H1 (cell line): ENCODE measurements around the gene ASPN. TPM values are rescaled to one million over a fixed set of nuclear protein-coding genes. Genes with fewer than 3 reads are reported as not detected.

Experiments used
- CTCF ChIA-PET: fragments of 300-600 bp; sonication (Branson Sonifier 250); formaldehyde crosslinking; loops from one replicate; lab custom pipeline; 2021; ENCODE audit not compliant: partially characterized antibody; lab: Charles Lee
- POLR2A ChIA-PET: fragments of 300-600 bp; sonication (Branson Sonifier 250); formaldehyde crosslinking; loops from one replicate; lab custom pipeline; 2021; ENCODE audit warnings: inconsistent platforms; ENCODE audit not compliant: partially characterized antibody; lab: Charles Lee
- DNase-seq, 2 experiments: peaks; one replicate each; pipeline versions ENCODE4 v3.0.0 to v3.0.0-alpha.2; 2010 to 2022; ENCODE audit warnings: low spot score in 2 of 2, low read depth in 1 of 2, mixed read lengths in 1 of 2
- FAIRE-seq: peaks from 2 replicates; lab custom pipeline; 2011; peaks lifted over from hg19 to GRCh38; lab: Jason Lieb, UNC
- H2AFZ ChIP-seq: 2 replicates; pipeline ENCODE4 v1.8.1; 2012; ENCODE audit warnings: low read length, inconsistent platforms
- H2AK5ac ChIP-seq: 2 replicates; pipeline ENCODE4 v1.6.1; 2013; ENCODE audit warnings: low read depth, low read length
- H2BK120ac ChIP-seq: replicated peaks from 2 replicates; pipeline ENCODE3; 2013; ENCODE audit warnings: low read depth, low read length, inconsistent platforms
- H2BK12ac ChIP-seq: 2 replicates; pipeline ENCODE4 v1.6.1; 2013; ENCODE audit warnings: low read depth, low read length
- H2BK15ac ChIP-seq: 2 replicates; pipeline ENCODE4 v1.6.1; 2013; ENCODE audit warnings: low read length
- H2BK20ac ChIP-seq: 2 replicates; pipeline ENCODE4 v1.6.1; 2013; ENCODE audit warnings: low read length
- H2BK5ac ChIP-seq: 2 replicates; pipeline ENCODE4 v1.6.1; 2013; ENCODE audit warnings: low read depth, low read length
- H3K14ac ChIP-seq: 2 replicates; pipeline ENCODE4 v1.6.1; 2013; ENCODE audit warnings: inconsistent platforms; ENCODE audit not compliant: insufficient read length
- H3K18ac ChIP-seq: 2 replicates; pipeline ENCODE4 v1.6.1; 2013; ENCODE audit warnings: low read length; ENCODE audit errors: extremely low read depth
- H3K23ac ChIP-seq: 2 replicates; pipeline ENCODE4 v1.6.1; 2013; ENCODE audit warnings: inconsistent platforms; ENCODE audit not compliant: insufficient read length
- H3K23me2 ChIP-seq: 2 replicates; pipeline ENCODE4 v1.6.1; 2013; ENCODE audit warnings: low read depth, low read length
- H3K27ac ChIP-seq: 2 replicates; pipeline ENCODE4 v1.6.1; 2011; ENCODE audit warnings: low read depth, low read length, inconsistent platforms
- H3K27me3 ChIP-seq, 4 experiments: replicated peaks in 1 of 4; 1 replicate in 1 of 4; 2 replicates in 3 of 4; pipeline versions ENCODE4 v1.6.1 to v1.8.1; 2011 to 2013; ENCODE audit warnings: low read length in 3 of 4, mild to moderate bottlenecking in 3 of 4, inconsistent platforms in 2 of 4, mixed read lengths in 2 of 4, moderate library complexity in 1 of 4; ENCODE audit not compliant: control insufficient read depth in 3 of 4, insufficient read depth in 3 of 4; ENCODE audit errors: extremely low read depth in 1 of 4
- H3K36me3 ChIP-seq, 4 experiments: 2 replicates each; pipeline versions ENCODE4 v1.6.1 to v1.8.1; 2011 to 2013; ENCODE audit warnings: mild to moderate bottlenecking in 4 of 4, low read length in 3 of 4, moderate library complexity in 2 of 4, control low read depth in 1 of 4, inconsistent platforms in 1 of 4; ENCODE audit not compliant: insufficient read depth in 4 of 4, control insufficient read depth in 2 of 4
- H3K4ac ChIP-seq: replicated peaks from 2 replicates; pipeline ENCODE3; 2013; ENCODE audit warnings: low read length, low read depth, mixed read lengths, inconsistent platforms; ENCODE audit not compliant: insufficient read length
- H3K4me1 ChIP-seq, 4 experiments: replicated peaks in 1 of 4; 1 replicate in 1 of 4; 2 replicates in 3 of 4; pipeline versions ENCODE4 v1.6.1 to v1.8.1; 2011 to 2013; ENCODE audit warnings: low read length in 3 of 4, inconsistent platforms in 2 of 4, mixed read lengths in 1 of 4; ENCODE audit not compliant: insufficient read depth in 4 of 4, control insufficient read depth in 3 of 4
- H3K4me2 ChIP-seq, 2 experiments: 2 replicates each; pipeline versions ENCODE4 v1.6.1 to v1.8.1; 2011 to 2013; ENCODE audit warnings: low read depth in 2 of 2, low read length in 2 of 2, control low read depth in 1 of 2, inconsistent platforms in 1 of 2, mild to moderate bottlenecking in 1 of 2; ENCODE audit not compliant: insufficient read depth in 1 of 2
- H3K4me3 ChIP-seq, 4 experiments: fragments of 200-600, 300-600 bp in 1 of 4; sonication (generic), shearing (Covaris generic), sonication (Bioruptor Twin) in 1 of 4; 2 replicates each; pipeline versions ENCODE4 v1.5.1 to v1.8.1; 2011 to 2016; ENCODE audit warnings: low read length in 4 of 4, low read depth in 3 of 4, control low read depth in 2 of 4, inconsistent platforms in 2 of 4, mild to moderate bottlenecking in 2 of 4, mixed read lengths in 1 of 4, moderate library complexity in 1 of 4; ENCODE audit not compliant: insufficient read depth in 2 of 4; ENCODE audit errors: extremely low read depth in 1 of 4
- H3K56ac ChIP-seq: replicated peaks from 2 replicates; pipeline ENCODE3; 2013; ENCODE audit warnings: low read depth, mild to moderate bottlenecking, mixed read lengths, low read length, inconsistent platforms; ENCODE audit not compliant: insufficient read length
- H3K79me1 ChIP-seq: 2 replicates; pipeline ENCODE4 v1.6.1; 2013; ENCODE audit warnings: low read depth, low read length, control low read depth
- H3K79me2 ChIP-seq, 2 experiments: 2 replicates each; pipeline versions ENCODE4 v1.6.1 to v1.8.1; 2012 to 2013; ENCODE audit warnings: low read length in 2 of 2, mild to moderate bottlenecking in 2 of 2, inconsistent platforms in 1 of 2; ENCODE audit not compliant: insufficient read depth in 2 of 2, control insufficient read depth in 1 of 2
- H3K9ac ChIP-seq, 4 experiments: replicated peaks in 1 of 4; 1 replicate in 1 of 4; 2 replicates in 3 of 4; pipeline versions ENCODE4 v1.6.1 to v1.8.1; 2011 to 2013; ENCODE audit warnings: low read depth in 3 of 4, low read length in 3 of 4, control low read depth in 2 of 4, mild to moderate bottlenecking in 2 of 4, moderate library complexity in 2 of 4, inconsistent platforms in 1 of 4; ENCODE audit errors: extremely low read depth in 1 of 4
- H3K9me3 ChIP-seq, 2 experiments: 2 replicates each; pipeline versions ENCODE4 v1.6.1 to v1.8.1; 2012 to 2013; ENCODE audit warnings: mild to moderate bottlenecking in 2 of 2, moderate library complexity in 2 of 2, control low read depth in 1 of 2, inconsistent platforms in 1 of 2, low read depth in 1 of 2, low read length in 1 of 2, mixed read lengths in 1 of 2; ENCODE audit not compliant: insufficient read depth in 2 of 2
- H4K20me1 ChIP-seq, 2 experiments: replicated peaks in 1 of 2; 2 replicates each; pipeline versions ENCODE3 to v1.8.1; 2011 to 2013; ENCODE audit warnings: inconsistent platforms in 2 of 2, low read length in 2 of 2, mild to moderate bottlenecking in 1 of 2; ENCODE audit not compliant: insufficient read depth in 2 of 2, control insufficient read depth in 1 of 2
- H4K5ac ChIP-seq: 2 replicates; pipeline ENCODE4 v1.6.1; 2013; ENCODE audit warnings: low read length, low read depth, mixed read lengths, inconsistent platforms; ENCODE audit not compliant: insufficient read length
- H4K8ac ChIP-seq: 2 replicates; pipeline ENCODE4 v1.8.0; 2013; ENCODE audit warnings: mild to moderate bottlenecking, moderate library complexity, low read length, inconsistent platforms; ENCODE audit not compliant: insufficient read depth; ENCODE audit errors: extremely low read depth
- H4K91ac ChIP-seq: replicated peaks from 2 replicates; pipeline ENCODE3; 2013; ENCODE audit warnings: low read length, mixed read lengths, inconsistent platforms; ENCODE audit not compliant: insufficient read length
- BACH1 ChIP-seq: IDR thresholded peaks from 2 replicates; pipeline ENCODE4 v1.6.1; 2012; ENCODE audit warnings: low read length, improper control_type of control experiment
- BCL11A ChIP-seq, 2 experiments: IDR thresholded peaks; one replicate each; pipeline ENCODE4 v1.6.1; 2011; ENCODE audit warnings: low read depth in 2 of 2, low read length in 2 of 2, mild to moderate bottlenecking in 2 of 2
- BRCA1 ChIP-seq: IDR thresholded peaks from 2 replicates; pipeline ENCODE4 v1.6.1; 2012; ENCODE audit warnings: low read depth, low read length, improper control_type of control experiment
- CBX8 ChIP-seq: fragments of 300-800, 300-1000 bp; sonication (generic); IDR thresholded peaks from 2 replicates; pipeline ENCODE4 v1.7.1; 2016; ENCODE audit warnings: low read depth, low read length, borderline replicate concordance
- CTBP2 ChIP-seq: IDR thresholded peaks from 2 replicates; pipeline ENCODE4 v1.7.0; 2011; ENCODE audit warnings: borderline replicate concordance, mild to moderate bottlenecking, moderate library complexity, mixed read lengths, low read length; ENCODE audit not compliant: insufficient read depth, insufficient read length
- EP300 ChIP-seq, 2 experiments: IDR thresholded peaks; 1 replicate in 1 of 2; 2 replicates in 1 of 2; pipeline ENCODE4 v1.6.1; 2011 to 2012; ENCODE audit warnings: low read depth in 2 of 2, low read length in 2 of 2, mild to moderate bottlenecking in 2 of 2, borderline replicate concordance in 1 of 2, inconsistent platforms in 1 of 2, moderate library complexity in 1 of 2
- EZH2 ChIP-seq: fragments of 200-600 bp; sonication (generic); IDR thresholded peaks from 2 replicates; pipeline ENCODE4 v1.7.1; 2012; ENCODE audit warnings: low read depth, mild to moderate bottlenecking, moderate library complexity, low read length, inconsistent platforms; ENCODE audit not compliant: severe bottlenecking
- GTF2F1 ChIP-seq: IDR thresholded peaks from 2 replicates; pipeline ENCODE4 v1.6.1; 2012; ENCODE audit warnings: low read depth, low read length, improper control_type of control experiment, borderline replicate concordance
- HDAC2 ChIP-seq, 2 experiments: fragments of 300-600 bp in 1 of 2; sonication (generic) in 1 of 2; IDR thresholded peaks; 2 replicates each; pipeline ENCODE4 v1.6.1; 2011 to 2012; ENCODE audit warnings: low read depth in 2 of 2, low read length in 2 of 2, mild to moderate bottlenecking in 2 of 2, moderate library complexity in 2 of 2, borderline replicate concordance in 1 of 2, inconsistent platforms in 1 of 2
- KDM1A ChIP-seq: fragments of 200-600, 300-600 bp; sonication (generic); IDR thresholded peaks from 2 replicates; pipeline ENCODE4 v1.7.1; 2016; ENCODE audit warnings: mild to moderate bottlenecking, low read length, borderline replicate concordance
- MAFK ChIP-seq: IDR thresholded peaks from 2 replicates; pipeline ENCODE4 v1.6.1; 2012; ENCODE audit warnings: low read depth, mild to moderate bottlenecking, improper control_type of control experiment, low read length
- RFX5 ChIP-seq: IDR thresholded peaks from 2 replicates; pipeline ENCODE4 v1.6.1; 2011; ENCODE audit warnings: low read depth, low read length, improper control_type of control experiment, borderline replicate concordance
- RNF2 ChIP-seq: fragments of 200-900, 300-1000 bp; sonication (generic); IDR thresholded peaks from 2 replicates; pipeline ENCODE4 v1.7.1; 2016; ENCODE audit warnings: borderline replicate concordance, low read depth, mild to moderate bottlenecking, antibody characterized with exemption, low read length; ENCODE audit not compliant: poor library complexity, severe bottlenecking; ENCODE audit errors: missing control alignments
- TEAD4 ChIP-seq: IDR thresholded peaks from 2 replicates; pipeline ENCODE4 v1.6.1; 2012; ENCODE audit warnings: low read depth, low read length, inconsistent platforms, mixed read lengths
- WGBS, 2 experiments: shearing (Covaris generic) in 1 of 2; methylation state at CpG; one replicate each; pipeline versions ENCODE4 v1.1.6 to v1.1.7; 2013 to 2015; ENCODE audit warnings: low lambda C conversion rate in 2 of 2, mixed read lengths in 2 of 2, inconsistent platforms in 1 of 2, low coverage in 1 of 2, missing lambda C conversion rate in 1 of 2; ENCODE audit not compliant: insufficient replicate concordance in 2 of 2, insufficient coverage in 1 of 2, insufficient read length in 1 of 2; ENCODE audit errors: extremely low coverage in 1 of 2, missing lambda C conversion rate in 1 of 2; 5-methylcytosine and 5-hydroxymethylcytosine counted together
- polyA plus RNA-seq, 7 experiments: library from polyadenylated mRNA; depleted of rRNA in 3 of 7; stranded (reverse) in 5 of 7; unstranded in 2 of 7; fragments of >200 nt in 5 of 7; fragments of 200-250 nt in 2 of 7; gene quantifications; 1 replicate in 5 of 7; 2 replicates in 1 of 7; 4 replicates in 1 of 7; pipeline versions ENCODE4 v1.2.1 to v1.2.3, GENCODE V29; 2011 to 2013; ENCODE audit warnings: missing spikeins in 2 of 7, mixed read lengths in 2 of 7
- total RNA-seq: library from RNA; stranded (reverse); fragmentation: NEBNext Ultra II Directional; extraction: Animal tissue kit (Norgen Biotek cat#: 25700); gene quantifications from 2 replicates; pipeline ENCODE4 v1.2.1, GENCODE V29; 2021

Gene ASPN
- total and polyA plus RNA-seq, 2 of the 8 experiments (the other 6 are each of a cell fraction or from before 2014, with no cell fraction given), result not detected

GRCh38 chr9:92528522-92528849 lies 46.2 kb upstream of the ASPN start:
- no peaks in the 10 kb centered on the region for H3K9me3 ChIP-seq
- TF ChIP-seq MAFK (no peak), RFX5 (no peak), EZH2 (no peak), BRCA1 (no peak), GTF2F1 (no peak), EP300 (IDR thresholded peaks at IDR 0.05; ENCODE audit: borderline replicate concordance in 1 of 2, low read depth in 2 of 2, low read length in 2 of 2) (no peak), CTBP2 (no peak), RNF2 (no peak), BCL11A (IDR thresholded peaks at IDR 0.05; ENCODE audit: low read depth in 2 of 2, low read length in 2 of 2) (no peak), TEAD4 (no peak), CBX8 (no peak), HDAC2 (IDR thresholded peaks at IDR 0.05; ENCODE audit: borderline replicate concordance in 1 of 2, low read depth in 2 of 2, low read length in 2 of 2) (no peak), BACH1 (no peak), KDM1A (no peak)

More at GRCh38 chr9:92528522-92528849, 46.2 kb upstream of the ASPN start:
- no peak overlapping the region for H3K56ac ChIP-seq
- no peak overlapping the region for H3K18ac ChIP-seq
- no peaks in the 10 kb centered on the region for H3K27me3 ChIP-seq
- no peaks in the 10 kb centered on the region for H3K23me2 ChIP-seq
- H2AFZ ChIP-seq, result no peak overlapping the region
- H2BK12ac ChIP-seq, result no peak overlapping the region
- H2BK20ac ChIP-seq, result no peak overlapping the region
- WGBS, 2 experiments, result 91% methylated on average over 1 of the region's 1 CpG; no CpG with 5 or more reads in 1 of the 2 experiments
- H2BK15ac ChIP-seq, result no peak overlapping the region
- ChIA-PET CTCF (interaction anchor here (1.2 to 1.5 kb wide), 2 partner anchors 11 to 18 kb away, joined by 3 read pairs; no protein-coding TSS in a partner anchor), POLR2A (no interaction called here)
- no peak overlapping the region for H3K4me3 ChIP-seq
- H3K36me3 ChIP-seq, result no peaks in the 10 kb centered on the region
- no peak overlapping the region for H4K5ac ChIP-seq
- H3K4ac ChIP-seq, result no peak overlapping the region
- H2BK5ac ChIP-seq, result no peak overlapping the region
- no peak overlapping the region for H3K23ac ChIP-seq
- no peak overlapping the region for H3K4me2 ChIP-seq
- H2AK5ac ChIP-seq, result no peak overlapping the region
- H3K79me2 ChIP-seq, result no peaks in the 10 kb centered on the region
- no peak for FAIRE-seq
- H2BK120ac ChIP-seq, result no peak overlapping the region
- no peaks in the 10 kb centered on the region for H4K20me1 ChIP-seq
- H4K8ac ChIP-seq, result no peak overlapping the region
- H3K4me1 ChIP-seq, result no peaks in the 10 kb centered on the region
- H3K79me1 ChIP-seq, result no peaks in the 10 kb centered on the region
- H3K27ac ChIP-seq, result no peak overlapping the region
- no peak for DNase-seq
- H3K9ac ChIP-seq, result no peak overlapping the region
- H3K14ac ChIP-seq, result no peak overlapping the region
- no peak overlapping the region for H4K91ac ChIP-seq
